BE2C (cell line): ENCODE measurements around the gene CLRN2.

Experiments
- DNase-seq: peaks from one replicate; pipeline ENCODE4 v3.0.0-alpha.2; 2020
- H3K27me3 ChIP-seq: fragments of 250-450 bp; sonication (Bioruptor Pico); 2 replicates; pipeline ENCODE4 v1.5.1; 2020; ENCODE audit warnings: mild to moderate bottlenecking
- H3K36me3 ChIP-seq: fragments of 250-450 bp; sonication (Bioruptor Pico); 2 replicates; pipeline ENCODE4 v1.5.1; 2020; ENCODE audit warnings: mild to moderate bottlenecking
- H3K4me1 ChIP-seq: fragments of 250-450 bp; sonication (Bioruptor Pico); 2 replicates; pipeline ENCODE4 v1.5.1; 2020
- H3K4me3 ChIP-seq: 2 replicates; pipeline ENCODE4 v1.5.1; 2011; ENCODE audit warnings: low read depth, low read length
- H3K9me3 ChIP-seq: fragments of 250-450 bp; sonication (Bioruptor Pico); 2 replicates; pipeline ENCODE4 v1.5.1; 2020
- CTCF ChIP-seq: IDR thresholded peaks from 2 replicates; pipeline ENCODE4 v1.5.1; 2012; ENCODE audit warnings: mild to moderate bottlenecking, low read depth, low read length

CLRN2 gene

GRCh38 chr4:17516980-17517379, 2.0 kb downstream of the CLRN2 start:
- TF ChIP-seq CTCF: no peak
- no peak for DNase-seq
- no peak overlapping the region for H3K4me3 ChIP-seq
- H3K36me3 ChIP-seq: no peaks in the 10 kb centered on the region
- no peaks in the 10 kb centered on the region for H3K9me3 ChIP-seq
- H3K4me1 ChIP-seq: no peaks in the 10 kb centered on the region
- H3K27me3 ChIP-seq: no peaks in the 10 kb centered on the region

GRCh38 chr4:17517664-17518063, 2.7 kb downstream of the CLRN2 start:
- H3K4me1 ChIP-seq: no peaks in the 10 kb centered on the region
- H3K36me3 ChIP-seq: no peaks in the 10 kb centered on the region
- H3K9me3 ChIP-seq: no peaks in the 10 kb centered on the region
- H3K27me3 ChIP-seq: no peaks in the 10 kb centered on the region
- H3K4me3 ChIP-seq: no peak overlapping the region
- no peak for TF ChIP-seq CTCF
- DNase-seq: no peak

DNA sequence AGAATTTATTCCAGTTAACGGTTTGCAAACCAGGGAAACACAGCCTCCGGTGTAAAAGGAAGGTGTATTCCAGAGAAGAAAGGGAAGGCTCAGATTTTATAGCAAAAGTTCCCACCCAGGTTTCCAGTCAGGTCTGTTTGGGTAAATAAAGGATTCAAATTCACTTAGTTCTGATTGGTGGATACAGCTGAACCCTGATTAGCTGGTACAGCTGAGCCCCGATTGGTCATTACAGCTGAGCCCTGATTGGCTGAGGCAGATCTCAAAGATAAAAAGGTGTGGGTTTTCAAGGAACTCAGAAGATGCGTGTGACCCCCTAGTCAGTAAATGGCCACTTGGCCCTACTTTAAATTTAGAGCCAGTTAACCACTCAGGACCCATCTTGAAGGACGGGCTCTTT, 6.6 kb downstream of the CLRN2 start:
- Histone ChIP-seq H3K4me3 (no peak overlapping the region), H3K27me3 (no peaks in the 10 kb centered on the region), H3K9me3 (no peaks in the 10 kb centered on the region), H3K36me3 (no peaks in the 10 kb centered on the region), H3K4me1 (no peaks in the 10 kb centered on the region)
- TF ChIP-seq CTCF: no peak
- DNase-seq: no peak

DNA sequence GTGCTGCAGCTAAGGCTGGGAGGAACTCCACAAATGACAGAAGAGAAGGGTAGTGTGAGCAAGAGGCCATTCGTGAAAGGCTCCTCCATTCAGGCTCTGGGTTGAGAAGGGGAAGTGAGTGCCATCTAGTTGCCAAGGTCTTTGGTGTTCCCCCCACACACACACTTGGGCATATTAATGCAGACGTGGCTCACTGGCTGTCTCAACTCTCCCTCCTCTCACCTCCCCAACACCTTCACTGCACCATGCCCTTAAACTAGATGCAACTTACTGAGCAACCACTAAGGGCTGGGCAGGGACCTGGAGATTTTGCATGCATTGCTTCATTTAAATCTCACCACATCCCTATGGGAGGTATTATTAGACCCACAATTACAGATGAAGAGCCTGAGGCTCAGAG, 8.7 kb downstream of the CLRN2 start:
- Histone ChIP-seq H3K4me3 (no peak overlapping the region), H3K36me3 (no peaks in the 10 kb centered on the region), H3K9me3 (no peaks in the 10 kb centered on the region), H3K4me1 (no peaks in the 10 kb centered on the region), H3K27me3 (no peaks in the 10 kb centered on the region)
- DNase-seq: no peak
- TF ChIP-seq CTCF: no peak

- DNase-seq: no peak
- H3K27me3 ChIP-seq: no peaks in the 10 kb centered on the region
- no peak for TF ChIP-seq CTCF
- no peaks in the 10 kb centered on the region for H3K9me3 ChIP-seq
- H3K36me3 ChIP-seq: no peaks in the 10 kb centered on the region
- H3K4me1 ChIP-seq: peaks cover 3% of the 10 kb centered on the region; the same call in 1 of the 2 replicates
- no peak overlapping the region for H3K4me3 ChIP-seq
Measured at GRCh38 chr4:17526695-17527477, 11.9 kb downstream of the CLRN2 start.

- H3K4me3 ChIP-seq: no peak overlapping the region
- no peaks in the 10 kb centered on the region for H3K36me3 ChIP-seq
- TF ChIP-seq CTCF: no peak
- H3K27me3 ChIP-seq: no peaks in the 10 kb centered on the region
- H3K4me1 ChIP-seq: peaks cover 3% of the 10 kb centered on the region; the same call in 1 of the 2 replicates
- no peak for DNase-seq
- no peaks in the 10 kb centered on the region for H3K9me3 ChIP-seq
Measured at GRCh38 chr4:17528551-17529165, 13.7 kb downstream of the CLRN2 start.
